Activated naive CD4-positive, alpha-beta T cell treated with anti-CD3 and anti-CD28 coated beads, Interleukin-2, amount 10 ng/mL, durations not matched to agents 7 days and 5 days (primary cell): ENCODE results near the gene SKI.
A peak's percentile ranks its signal among the peaks of the same experiment; 100 is the strongest.

ENCODE experiments used
- CTCF ChIA-PET: fragments of 350-600 bp; sonication (Branson Sonifier 250); formaldehyde crosslinking; loops from one replicate; lab custom pipeline; 2021; ENCODE audit warnings: antibody characterized with exemption; lab: Charles Lee
- DNase-seq: peaks from one replicate; pipeline ENCODE4 v3.0.0-alpha.2; 2020
- H3K27ac Mint-ChIP-seq: one replicate; pipeline ENCODE4 v1.8.0; 2021; ENCODE audit warnings: mild to moderate bottlenecking, moderate library complexity, mixed read lengths
- H3K27me3 Mint-ChIP-seq: one replicate; pipeline ENCODE4 v1.8.0; 2021; ENCODE audit warnings: mild to moderate bottlenecking, mixed read lengths
- H3K36me3 Mint-ChIP-seq: one replicate; pipeline ENCODE4 v1.8.0; 2021; ENCODE audit warnings: mixed read lengths
- H3K4me1 Mint-ChIP-seq: one replicate; pipeline ENCODE4 v1.8.0; 2021; ENCODE audit warnings: mixed read lengths
- H3K4me3 Mint-ChIP-seq: one replicate; pipeline ENCODE4 v1.8.0; 2021; ENCODE audit warnings: mild to moderate bottlenecking, moderate library complexity, mixed read lengths
- H3K9me3 Mint-ChIP-seq: one replicate; pipeline ENCODE4 v1.8.0; 2021; ENCODE audit warnings: mixed read lengths

SKI gene

DNA sequence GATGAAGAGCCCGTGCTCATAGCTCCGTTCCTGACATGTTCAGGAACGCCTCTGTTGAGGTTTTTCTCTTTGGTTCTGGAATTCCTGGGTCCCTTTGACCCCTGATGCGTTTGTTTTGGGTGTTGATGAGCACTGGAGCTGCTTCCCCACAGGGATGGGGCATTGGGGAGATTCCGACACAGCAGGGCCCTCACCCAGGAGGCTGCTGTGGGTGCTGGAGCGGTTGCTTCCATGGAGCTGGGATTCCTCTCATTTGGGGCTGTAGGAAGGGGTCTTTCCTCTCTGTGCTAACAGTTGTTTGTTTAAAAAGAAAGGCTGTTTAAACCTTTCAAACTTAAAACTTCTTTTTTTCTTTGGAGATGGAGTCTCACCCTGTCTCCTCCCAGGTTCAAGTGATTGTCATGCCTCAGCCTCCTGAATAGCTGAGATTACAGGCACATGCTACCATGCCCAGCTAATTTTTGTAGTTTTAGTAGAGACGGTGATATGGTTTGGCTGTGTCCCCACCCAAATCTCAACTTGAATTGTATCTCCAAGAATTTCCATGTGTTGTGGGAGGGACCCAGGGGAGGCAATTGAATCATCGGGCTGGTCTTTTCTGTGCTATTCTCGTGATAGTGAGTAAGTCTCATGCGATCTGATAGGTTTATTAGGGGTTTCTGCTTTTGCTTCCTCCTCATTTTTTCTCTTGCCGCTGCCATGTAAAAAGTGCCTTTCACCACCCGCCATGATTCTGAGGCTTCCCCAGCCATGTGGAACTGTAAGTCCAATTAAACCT, 48.9 kb downstream of the SKI start:
- no peak for DNase-seq
- Mint-ChIP-seq H3K9me3 (peaks cover 5% of the 10 kb centered on the region), H3K36me3 (peaks cover 33% of the 10 kb centered on the region), H3K27ac (peak overlapping the region; percentile 16), H3K4me1 (peaks cover 30% of the 10 kb centered on the region), H3K4me3 (no peak overlapping the region), H3K27me3 (no peaks in the 10 kb centered on the region)
- CTCF ChIA-PET, result no interaction called here

DNA sequence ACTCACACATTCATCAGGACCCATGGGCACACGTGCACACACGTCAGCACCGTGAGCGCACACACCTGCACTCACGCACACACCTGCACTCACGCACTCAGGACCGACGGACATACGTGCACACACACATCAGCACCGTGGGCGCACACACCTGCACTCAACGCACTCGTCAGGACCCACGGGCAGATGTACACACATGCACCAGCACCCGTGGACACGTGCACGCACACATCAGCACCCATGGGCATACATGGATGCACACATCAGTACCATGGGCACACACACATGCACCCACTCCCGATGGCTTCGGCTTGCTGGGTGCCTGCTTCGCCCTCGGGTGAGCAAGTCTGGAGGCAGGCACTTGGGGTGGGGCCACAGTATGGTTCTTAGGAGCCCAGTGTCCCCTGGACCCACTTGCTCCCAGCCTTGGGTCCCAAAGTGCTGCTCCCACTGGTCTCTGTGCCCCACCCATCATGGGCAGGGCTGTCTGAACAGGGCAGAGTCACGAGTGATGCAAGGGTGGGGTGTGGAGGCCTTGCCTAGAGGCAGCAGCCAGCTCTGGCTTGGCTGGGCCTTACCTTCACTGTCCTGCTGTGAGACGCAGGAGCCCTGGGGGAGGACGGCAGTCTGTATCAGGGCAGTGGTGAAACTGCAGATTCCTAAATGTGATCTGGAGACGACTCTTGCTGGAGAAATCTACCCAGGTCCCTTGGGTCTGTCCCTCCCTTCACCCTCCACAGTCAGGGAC, 49.8 kb downstream of the SKI start:
- CTCF ChIA-PET, result no interaction called here
- Mint-ChIP-seq H3K9me3 (peaks cover 5% of the 10 kb centered on the region), H3K36me3 (peaks cover 32% of the 10 kb centered on the region), H3K4me1 (peaks cover 28% of the 10 kb centered on the region), H3K27ac (no peak overlapping the region), H3K27me3 (no peaks in the 10 kb centered on the region), H3K4me3 (no peak overlapping the region)
- no peak for DNase-seq

DNA sequence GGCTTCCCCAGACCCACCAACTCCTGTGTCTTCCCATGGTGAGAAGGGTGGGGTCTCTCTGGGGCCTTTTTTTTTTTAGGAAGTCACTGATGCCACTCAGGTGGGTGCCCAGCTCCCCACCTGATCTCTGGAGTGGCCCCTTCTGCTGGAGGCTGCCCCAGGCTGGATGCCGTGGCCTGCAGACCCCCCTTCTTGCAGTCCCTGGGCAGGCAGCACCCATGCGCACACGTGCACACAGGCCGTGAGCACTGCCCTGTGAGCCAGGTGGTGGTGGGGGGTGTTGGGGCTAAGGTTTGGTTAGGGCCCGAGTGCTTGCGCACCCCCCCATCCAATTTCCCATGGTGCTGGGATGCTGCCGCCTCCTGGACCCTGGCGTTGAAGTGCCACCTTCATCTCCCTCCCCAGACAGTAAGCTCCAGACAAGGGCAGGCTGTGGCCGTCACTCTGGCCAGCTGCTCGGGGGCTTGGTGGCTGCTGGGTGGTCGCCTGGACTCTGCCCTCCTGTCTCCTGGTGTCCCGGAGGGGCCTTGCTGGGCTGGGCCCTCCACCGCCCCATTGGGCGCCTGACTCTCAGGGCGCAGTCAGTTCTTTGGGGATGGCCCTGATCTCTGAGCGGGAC, 50.6 kb downstream of the SKI start:
- no peak for DNase-seq
- Mint-ChIP-seq H3K36me3 (peaks cover 32% of the 10 kb centered on the region), H3K4me3 (no peak overlapping the region), H3K27ac (no peak overlapping the region), H3K9me3 (peaks cover 5% of the 10 kb centered on the region), H3K27me3 (no peaks in the 10 kb centered on the region), H3K4me1 (peaks cover 28% of the 10 kb centered on the region)
- CTCF ChIA-PET, result no interaction called here

DNA sequence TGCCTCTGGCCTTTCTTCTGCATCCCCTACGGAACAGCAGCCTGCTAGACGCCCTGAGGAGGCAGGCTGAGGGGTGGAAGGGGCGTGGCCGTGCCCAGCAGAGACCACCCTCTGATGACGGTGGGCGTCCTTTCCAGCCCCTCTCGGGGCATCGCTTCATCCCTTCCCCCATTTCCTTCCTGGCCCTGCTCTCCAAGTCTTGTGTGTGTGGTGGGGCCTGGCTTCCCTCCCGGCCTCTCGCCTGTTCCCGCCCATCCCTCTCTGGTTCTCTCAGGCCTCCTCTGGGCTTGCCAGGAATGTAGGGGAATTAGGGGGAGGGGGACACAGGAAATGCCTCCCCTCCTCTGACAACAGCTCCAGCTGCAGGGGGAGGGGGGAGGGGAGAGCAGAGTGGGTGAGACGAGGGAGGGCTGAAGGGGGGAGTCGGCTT, 51.1 kb downstream of the SKI start:
- peaks cover 32% of the 10 kb centered on the region for H3K36me3 Mint-ChIP-seq
- no peaks in the 10 kb centered on the region for H3K27me3 Mint-ChIP-seq
- H3K9me3 Mint-ChIP-seq, result peaks cover 5% of the 10 kb centered on the region
- peak overlapping the region; percentile 64 for H3K27ac Mint-ChIP-seq
- CTCF ChIA-PET, result no interaction called here
- peaks cover 28% of the 10 kb centered on the region for H3K4me1 Mint-ChIP-seq
- no peak for DNase-seq
- H3K4me3 Mint-ChIP-seq, result no peak overlapping the region

- Mint-ChIP-seq H3K27ac (no peak overlapping the region), H3K36me3 (peaks cover 32% of the 10 kb centered on the region), H3K27me3 (no peaks in the 10 kb centered on the region), H3K4me1 (peaks cover 28% of the 10 kb centered on the region), H3K9me3 (peaks cover 5% of the 10 kb centered on the region), H3K4me3 (no peak overlapping the region)
- CTCF ChIA-PET, result no interaction called here
- no peak for DNase-seq
Measured at GRCh38 chr1:2279817-2280216, 51.7 kb downstream of the SKI start.

GRCh38 chr1:2282556-2283270, 54.6 kb downstream of the SKI start:
- Mint-ChIP-seq H3K4me1 (peaks cover 16% of the 10 kb centered on the region), H3K36me3 (peaks cover 23% of the 10 kb centered on the region), H3K4me3 (no peak overlapping the region), H3K27me3 (no peaks in the 10 kb centered on the region), H3K27ac (no peak overlapping the region), H3K9me3 (peaks cover under 1% of the 10 kb centered on the region)
- DNase-seq, result no peak
- CTCF ChIA-PET, result no interaction called here

- no peak for DNase-seq
- CTCF ChIA-PET, result no interaction called here
- no peaks in the 10 kb centered on the region for H3K27me3 Mint-ChIP-seq
- H3K27ac Mint-ChIP-seq, result no peak overlapping the region
- H3K9me3 Mint-ChIP-seq, result no peaks in the 10 kb centered on the region
- H3K4me1 Mint-ChIP-seq, result peaks cover 23% of the 10 kb centered on the region
- H3K4me3 Mint-ChIP-seq, result no peak overlapping the region
- peaks cover 23% of the 10 kb centered on the region for H3K36me3 Mint-ChIP-seq
Measured at GRCh38 chr1:2283371-2283990, 55.4 kb downstream of the SKI start.

DNA sequence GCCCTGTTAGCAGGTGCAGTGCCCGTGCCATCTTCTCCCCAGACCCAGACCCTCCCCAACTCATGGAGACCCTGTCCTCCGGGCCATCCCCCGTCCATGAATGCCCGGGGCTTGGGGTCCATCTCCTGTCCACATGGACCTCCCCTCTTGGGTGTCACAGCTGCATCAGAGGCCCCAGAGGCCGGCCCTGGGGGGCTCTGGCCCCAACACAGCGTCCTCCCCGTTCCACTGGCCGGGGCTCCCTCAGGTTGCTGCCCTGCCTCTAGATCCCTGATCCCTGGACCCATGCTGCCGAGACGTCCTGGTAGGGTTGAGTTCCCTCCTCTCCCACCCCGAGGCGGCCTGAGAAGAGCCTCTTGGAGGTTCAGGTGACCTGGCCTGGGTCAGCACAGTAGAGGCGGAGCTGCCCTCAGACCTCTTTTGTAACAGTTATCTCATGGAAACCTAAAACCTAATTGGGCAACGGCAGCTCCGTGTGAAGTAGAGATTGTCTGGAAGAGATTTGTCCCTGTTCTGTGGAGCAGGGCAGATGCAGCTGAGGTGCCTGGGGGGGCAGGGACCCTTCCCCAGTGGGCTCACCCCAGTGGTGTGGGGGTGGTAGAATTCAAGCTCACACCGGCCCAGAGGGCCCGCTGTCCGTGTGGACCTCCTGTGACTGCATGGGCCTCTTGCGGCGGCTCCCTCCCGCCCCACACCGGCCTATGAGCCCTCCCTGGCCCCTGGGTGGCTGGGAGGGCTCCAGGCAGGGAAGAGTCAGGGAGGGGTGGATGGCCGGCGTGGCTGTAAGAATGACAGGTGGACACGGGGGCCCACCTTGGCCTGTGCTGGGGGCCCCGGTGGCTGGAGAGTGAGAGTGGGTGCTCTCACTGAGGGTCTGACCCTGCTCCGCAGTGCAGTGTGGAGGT, 56.1 kb downstream of the SKI start:
- Mint-ChIP-seq H3K9me3 (no peaks in the 10 kb centered on the region), H3K36me3 (peaks cover 23% of the 10 kb centered on the region), H3K4me1 (peaks cover 28% of the 10 kb centered on the region), H3K27ac (no peak overlapping the region), H3K27me3 (no peaks in the 10 kb centered on the region), H3K4me3 (no peak overlapping the region)
- DNase-seq, result no peak
- CTCF ChIA-PET, result no interaction called here

DNA sequence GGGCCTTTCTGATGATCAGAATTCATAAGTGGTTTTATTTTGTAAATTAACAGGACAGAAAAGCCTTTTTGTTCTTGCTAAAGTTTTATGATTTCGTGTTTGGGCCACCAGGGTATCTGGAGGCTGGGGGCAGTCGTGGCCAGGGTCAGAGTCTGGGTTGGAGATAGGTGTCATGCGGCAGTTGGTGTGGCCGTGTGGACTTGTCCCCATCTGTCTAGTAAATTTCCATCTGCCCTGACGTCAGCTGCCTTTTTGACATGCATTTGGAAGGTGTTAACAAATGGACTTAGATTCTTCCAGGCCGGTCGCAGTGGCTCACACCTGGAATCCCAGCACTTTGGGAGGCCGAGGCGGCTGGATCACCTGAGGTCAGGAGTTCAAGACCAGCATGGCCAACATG, 56.8 kb downstream of the SKI start:
- H3K27ac Mint-ChIP-seq, result no peak overlapping the region

GRCh38 chr1:2286923-2287322, 58.8 kb downstream of the SKI start:
- peaks cover 53% of the 10 kb centered on the region for H3K4me1 Mint-ChIP-seq
- no peak for DNase-seq
- no peaks in the 10 kb centered on the region for H3K27me3 Mint-ChIP-seq
- peak overlapping the region; percentile 22 for H3K27ac Mint-ChIP-seq
- no peaks in the 10 kb centered on the region for H3K9me3 Mint-ChIP-seq
- peaks cover 17% of the 10 kb centered on the region for H3K36me3 Mint-ChIP-seq
- CTCF ChIA-PET, result no interaction called here
- no peak overlapping the region for H3K4me3 Mint-ChIP-seq

More for the DNA sequence above, 56.8 kb downstream of the SKI start:
- peaks cover 33% of the 10 kb centered on the region for H3K4me1 Mint-ChIP-seq
- H3K27me3 Mint-ChIP-seq, result no peaks in the 10 kb centered on the region
- DNase-seq, result no peak
- no peak overlapping the region for H3K4me3 Mint-ChIP-seq
- CTCF ChIA-PET, result interaction anchor here (0.6 kb wide), 1 partner anchor 29 kb away, joined by 3 read pairs; no protein-coding TSS in a partner anchor
- H3K9me3 Mint-ChIP-seq, result no peaks in the 10 kb centered on the region
- peaks cover 18% of the 10 kb centered on the region for H3K36me3 Mint-ChIP-seq

DNA sequence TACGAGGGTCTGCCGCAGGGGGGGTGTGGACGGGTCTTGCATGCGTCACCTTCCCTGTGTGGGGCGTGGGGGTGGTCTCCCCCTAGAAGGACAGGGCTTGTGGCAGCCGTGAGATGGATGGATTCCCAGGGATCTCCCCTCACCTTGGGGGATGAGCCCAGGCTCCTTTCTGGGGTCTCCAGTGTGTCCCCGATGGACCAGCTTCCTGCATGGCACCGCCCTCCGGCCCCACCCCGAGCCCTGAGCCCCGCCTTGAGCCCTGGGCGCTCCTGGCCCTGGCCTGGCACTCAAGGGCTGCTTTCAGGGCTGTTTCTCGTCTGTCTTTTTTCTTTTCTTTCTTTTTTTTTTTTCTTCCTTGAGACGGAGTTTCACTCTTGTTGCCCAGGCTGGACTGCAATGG, 59.5 kb downstream of the SKI start:
- no peaks in the 10 kb centered on the region for H3K9me3 Mint-ChIP-seq
- CTCF ChIA-PET, result no interaction called here
- no peak for DNase-seq
- H3K4me1 Mint-ChIP-seq, result peaks cover 60% of the 10 kb centered on the region
- H3K27ac Mint-ChIP-seq, result no peak overlapping the region
- H3K4me3 Mint-ChIP-seq, result no peak overlapping the region
- H3K27me3 Mint-ChIP-seq, result no peaks in the 10 kb centered on the region
- peaks cover 21% of the 10 kb centered on the region for H3K36me3 Mint-ChIP-seq

DNA sequence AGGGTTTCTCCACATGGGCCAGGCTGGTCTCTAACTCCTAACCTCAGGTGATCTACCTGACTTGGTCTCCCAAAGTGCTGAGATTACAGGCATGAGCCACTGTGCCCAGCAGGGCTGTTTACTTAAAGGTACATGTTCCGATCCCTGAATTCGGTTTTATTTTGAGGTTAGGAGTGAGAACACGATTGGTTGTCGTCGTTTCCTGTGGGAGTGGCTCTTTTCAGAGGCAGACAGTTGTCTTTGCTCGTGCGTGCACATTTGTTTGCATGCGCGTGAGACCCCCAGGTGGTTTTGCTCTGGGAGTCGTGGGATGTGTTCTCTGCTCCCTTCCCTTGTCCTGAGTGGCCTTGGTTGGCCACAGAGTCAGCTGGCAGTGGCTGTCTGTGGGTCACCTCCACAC, 60.2 kb downstream of the SKI start:
- Mint-ChIP-seq H3K27ac (peak overlapping the region; percentile 79), H3K4me3 (peak overlapping the region; percentile 18), H3K9me3 (no peaks in the 10 kb centered on the region), H3K4me1 (peaks cover 66% of the 10 kb centered on the region), H3K36me3 (peaks cover 21% of the 10 kb centered on the region), H3K27me3 (no peaks in the 10 kb centered on the region)
- CTCF ChIA-PET, result no interaction called here
- DNase-seq, result peak; percentile 56
